K562 (cell line): ENCODE measurements around the gene CKS2. TPM values are rescaled to one million over a fixed set of nuclear protein-coding genes. Genes with fewer than 3 reads are reported as not detected.

ENCODE experiments used
- BRD9 ChIP-seq: fragments of 450-650 bp; IDR thresholded peaks from 2 replicates; pipeline ENCODE4 v1.6.1; 2018; ENCODE audit warnings: low read depth; ENCODE audit not compliant: partially characterized antibody
- CBFA2T3 ChIP-seq: fragments of 450-650 bp; IDR thresholded peaks from 2 replicates; pipeline ENCODE4 v1.6.1; 2017
- CCNT2 ChIP-seq: IDR thresholded peaks from 2 replicates; pipeline ENCODE4 v1.6.1; 2011; ENCODE audit warnings: borderline replicate concordance, low read depth, mild to moderate bottlenecking, moderate library complexity, mixed read lengths, low read length; ENCODE audit not compliant: insufficient read length; ENCODE audit errors: extremely low read depth
- CHD2 ChIP-seq: IDR thresholded peaks from 2 replicates; pipeline ENCODE4 v1.6.1; 2011; ENCODE audit warnings: low read depth, low read length
- FUS ChIP-seq: fragments of 200-400 bp; formaldehyde crosslinking; optimal IDR thresholded peaks from 2 replicates; pipeline ENCODE3; 2017; ENCODE audit warnings: low read depth, low read length
- HIVEP1 ChIP-seq: fragments of 250-450 bp; sonication (Bioruptor Pico); IDR thresholded peaks from 2 replicates; pipeline ENCODE4 v1.4.0; 2020; ENCODE audit warnings: mild to moderate bottlenecking
- NFE2 ChIP-seq: IDR thresholded peaks from 2 replicates; pipeline ENCODE4 v1.6.1; 2014; ENCODE audit warnings: antibody characterized with exemption, low read depth
- PRPF4 ChIP-seq: fragments of 200-400 bp; formaldehyde crosslinking; IDR thresholded peaks from one replicate; pipeline ENCODE4 v1.6.1; 2017; ENCODE audit warnings: low read length, low read depth, mild to moderate bottlenecking; ENCODE audit not compliant: insufficient read depth, poor library complexity, severe bottlenecking
- RBFOX2 ChIP-seq: fragments of 200-400 bp; formaldehyde crosslinking; IDR thresholded peaks from 2 replicates; pipeline ENCODE4 v1.6.1; 2017; ENCODE audit warnings: low read depth, mild to moderate bottlenecking, low read length, moderate library complexity
- SMAD4 ChIP-seq: fragments of 250-450 bp; sonication (Bioruptor Pico); conservative IDR thresholded peaks from 2 replicates; pipeline ENCODE4 v1.8.0; 2021; ENCODE audit warnings: inconsistent platforms, mild to moderate bottlenecking, moderate library complexity
- SREBF2 ChIP-seq: sonication (generic); formaldehyde crosslinking; IDR thresholded peaks from 2 replicates; pipeline ENCODE4 v1.4.0; 2020; ENCODE audit warnings: mild to moderate bottlenecking, missing genetic modification reagents
- TBL1XR1 ChIP-seq, 2 experiments: IDR thresholded peaks; 2 replicates each; pipeline ENCODE4 v1.6.1; 2012; ENCODE audit warnings: improper control_type of control experiment in 2 of 2, low read length in 2 of 2, mild to moderate bottlenecking in 1 of 2
- TCF3 ChIP-seq: sonication (generic); formaldehyde crosslinking; IDR thresholded peaks from 2 replicates; pipeline ENCODE4 v1.4.0; 2020; ENCODE audit warnings: mild to moderate bottlenecking, missing genetic modification reagents
- TCFL5 ChIP-seq: fragments of 250-450 bp; sonication (Bioruptor Pico); conservative IDR thresholded peaks from 2 replicates; pipeline ENCODE4 v1.6.1; 2021; ENCODE audit warnings: mild to moderate bottlenecking, moderate library complexity, matching md5 sums
- TRIM28 ChIP-seq: fragments of 450-650 bp; IDR thresholded peaks from 2 replicates; pipeline ENCODE4 v1.6.1; 2017
- ZBED1 ChIP-seq: IDR thresholded peaks from 2 replicates; pipeline ENCODE4 v1.6.1; 2014
- ZC3H4 ChIP-seq: sonication (generic); formaldehyde crosslinking; IDR thresholded peaks from 2 replicates; pipeline ENCODE4 v1.9.0; 2021; ENCODE audit warnings: missing genetic modification reagents, borderline replicate concordance
- ZNF143 ChIP-seq: sonication (generic); formaldehyde crosslinking; IDR thresholded peaks from 2 replicates; pipeline ENCODE4 v1.9.0; 2022; ENCODE audit warnings: mild to moderate bottlenecking, missing genetic modification reagents
- polyA plus RNA-seq, 8 experiments: library from polyadenylated mRNA; depleted of rRNA in 4 of 8; stranded (reverse) in 5 of 8; unstranded in 3 of 8; fragments of >200 nt; fragmentation: Nextera tagmentation in 2 of 8; fragmentation: Illumina TruSeq in 1 of 8; extraction: Ambion mirVana in 2 of 8; extraction: Trizol in 1 of 8; gene quantifications; 2 replicates each; pipeline versions ENCODE4 v1.2.1 to v1.2.3, GENCODE V29; 2011 to 2014; ENCODE audit warnings: inconsistent platforms in 1 of 8, missing spikeins in 1 of 8
- total RNA-seq, 7 experiments: library from RNA; depleted of rRNA in 6 of 7; stranded (reverse); fragments of >200 nt in 6 of 7; fragmentation: Illumina TruSeq in 2 of 7; extraction: Trizol in 2 of 7; gene quantifications; 2 replicates each; pipeline versions ENCODE4 v1.2.1 to v1.2.3, GENCODE V29; 2011 to 2021; ENCODE audit warnings: low replicate concordance in 1 of 7
- TF ChIP-seq, protein P1 (sequence below): fragments of 250-450 bp; sonication (Bioruptor Pico); IDR thresholded peaks from 2 replicates; pipeline ENCODE4 v1.6.1; 2021; ENCODE audit warnings: mild to moderate bottlenecking
- TF ChIP-seq, protein P2 (sequence below): sonication (generic); IDR thresholded peaks from 2 replicates; pipeline ENCODE4 v1.6.1; 2016
- TF ChIP-seq, protein P3 (sequence below): fragments of 450-650 bp; IDR thresholded peaks from one replicate; pipeline ENCODE4 v1.6.1; 2018; ENCODE audit warnings: mild to moderate bottlenecking, moderate library complexity; ENCODE audit not compliant: partially characterized antibody
- TF ChIP-seq, protein P4 (sequence below): fragments of 450-650 bp; formaldehyde crosslinking; IDR thresholded peaks from 2 replicates; pipeline ENCODE4 v1.4.0; 2020; ENCODE audit warnings: mild to moderate bottlenecking, mixed read lengths
- TF ChIP-seq, protein P5 (sequence below): fragments of 450-650 bp; formaldehyde crosslinking; IDR thresholded peaks from 2 replicates; pipeline ENCODE4 v1.4.0; 2022; ENCODE audit warnings: missing genetic modification characterization
- TF ChIP-seq, protein P6 (sequence below): fragments of 250-450 bp; sonication (Bioruptor Pico); IDR thresholded peaks from 2 replicates; pipeline ENCODE4 v1.8.0; 2022; ENCODE audit warnings: moderate library complexity, mild to moderate bottlenecking, inconsistent platforms

The CKS2 gene
- total and polyA plus RNA-seq, 9 of the 15 experiments (the other 6 are each of a cell fraction or from before 2014, with no cell fraction given): 123 to 941 (median 321) TPM

DNA sequence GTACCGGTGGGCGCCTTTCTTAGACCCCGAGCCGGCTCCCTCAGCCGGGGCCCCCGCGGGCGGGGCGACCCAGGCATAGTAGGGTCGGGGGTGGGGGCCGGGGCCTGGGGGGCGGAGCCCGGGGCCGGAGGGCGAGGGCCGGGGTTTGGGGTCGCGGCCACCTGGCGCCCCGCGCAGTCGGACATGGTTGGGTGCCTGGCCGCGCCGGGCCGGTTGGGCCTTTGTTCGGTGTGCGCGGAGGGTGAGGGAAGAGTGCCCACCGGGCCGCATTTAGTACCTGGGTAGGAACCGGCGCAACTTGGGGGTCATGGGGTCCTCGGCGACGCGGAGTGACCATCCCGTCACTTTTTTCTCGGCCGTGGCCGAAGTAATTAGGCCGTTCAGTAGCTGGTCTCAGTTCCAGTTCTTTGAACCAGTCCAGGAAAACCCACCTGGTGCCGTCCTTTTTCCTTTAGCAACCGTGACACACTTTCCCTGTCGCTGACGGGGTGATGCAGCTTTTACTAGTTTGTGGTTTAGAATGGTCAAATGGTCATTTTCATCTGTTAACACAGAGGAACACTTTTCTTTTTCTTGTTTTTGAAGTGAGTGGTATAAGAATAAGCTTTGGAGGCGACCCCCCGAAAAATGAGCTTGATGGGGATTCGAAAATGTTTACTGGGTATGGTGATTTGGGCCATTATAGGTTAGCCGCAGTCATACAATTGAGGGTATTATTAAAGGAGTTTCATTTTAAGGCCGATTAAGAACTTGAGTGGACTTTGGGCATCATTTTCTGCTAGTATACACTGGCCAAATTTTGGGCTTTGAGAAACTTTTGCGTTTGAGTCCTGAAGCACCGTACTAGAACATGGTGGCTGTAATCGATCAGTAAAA lies 589 bp downstream of the CKS2 start (continued):
- peak; percentile 33 for TF ChIP-seq PRPF4
- TF ChIP-seq HIVEP1 (CRISPR knock-in tag): no peak
- no peak for TF ChIP-seq TCFL5 (CRISPR knock-in tag)
- no peak for TF ChIP-seq TRIM28
- no peak for TF ChIP-seq FUS
- no peak for TF ChIP-seq ZBED1
- no peak for TF ChIP-seq TCF3 (CRISPR knock-in tag)
- no peak for TF ChIP-seq BRD9
- TF ChIP-seq, protein P1, sequence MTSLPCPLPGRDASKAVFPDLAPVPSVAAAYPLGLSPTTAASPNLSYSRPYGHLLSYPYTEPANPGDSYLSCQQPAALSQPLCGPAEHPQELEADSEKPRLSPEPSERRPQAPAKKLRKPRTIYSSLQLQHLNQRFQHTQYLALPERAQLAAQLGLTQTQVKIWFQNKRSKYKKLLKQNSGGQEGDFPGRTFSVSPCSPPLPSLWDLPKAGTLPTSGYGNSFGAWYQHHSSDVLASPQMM (CRISPR knock-in tag): no peak
- peak; percentile 77; the same call in 1 of the 2 replicates for TF ChIP-seq ZC3H4 (CRISPR knock-in tag)
- no peak for TF ChIP-seq SMAD4
- TF ChIP-seq, protein P2, sequence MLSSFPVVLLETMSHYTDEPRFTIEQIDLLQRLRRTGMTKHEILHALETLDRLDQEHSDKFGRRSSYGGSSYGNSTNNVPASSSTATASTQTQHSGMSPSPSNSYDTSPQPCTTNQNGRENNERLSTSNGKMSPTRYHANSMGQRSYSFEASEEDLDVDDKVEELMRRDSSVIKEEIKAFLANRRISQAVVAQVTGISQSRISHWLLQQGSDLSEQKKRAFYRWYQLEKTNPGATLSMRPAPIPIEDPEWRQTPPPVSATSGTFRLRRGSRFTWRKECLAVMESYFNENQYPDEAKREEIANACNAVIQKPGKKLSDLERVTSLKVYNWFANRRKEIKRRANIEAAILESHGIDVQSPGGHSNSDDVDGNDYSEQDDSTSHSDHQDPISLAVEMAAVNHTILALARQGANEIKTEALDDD: no peak
- TF ChIP-seq, protein P3, sequence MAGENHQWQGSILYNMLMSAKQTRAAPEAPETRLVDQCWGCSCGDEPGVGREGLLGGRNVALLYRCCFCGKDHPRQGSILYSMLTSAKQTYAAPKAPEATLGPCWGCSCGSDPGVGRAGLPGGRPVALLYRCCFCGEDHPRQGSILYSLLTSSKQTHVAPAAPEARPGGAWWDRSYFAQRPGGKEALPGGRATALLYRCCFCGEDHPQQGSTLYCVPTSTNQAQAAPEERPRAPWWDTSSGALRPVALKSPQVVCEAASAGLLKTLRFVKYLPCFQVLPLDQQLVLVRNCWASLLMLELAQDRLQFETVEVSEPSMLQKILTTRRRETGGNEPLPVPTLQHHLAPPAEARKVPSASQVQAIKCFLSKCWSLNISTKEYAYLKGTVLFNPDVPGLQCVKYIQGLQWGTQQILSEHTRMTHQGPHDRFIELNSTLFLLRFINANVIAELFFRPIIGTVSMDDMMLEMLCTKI: no peak
- TF ChIP-seq, protein P4, sequence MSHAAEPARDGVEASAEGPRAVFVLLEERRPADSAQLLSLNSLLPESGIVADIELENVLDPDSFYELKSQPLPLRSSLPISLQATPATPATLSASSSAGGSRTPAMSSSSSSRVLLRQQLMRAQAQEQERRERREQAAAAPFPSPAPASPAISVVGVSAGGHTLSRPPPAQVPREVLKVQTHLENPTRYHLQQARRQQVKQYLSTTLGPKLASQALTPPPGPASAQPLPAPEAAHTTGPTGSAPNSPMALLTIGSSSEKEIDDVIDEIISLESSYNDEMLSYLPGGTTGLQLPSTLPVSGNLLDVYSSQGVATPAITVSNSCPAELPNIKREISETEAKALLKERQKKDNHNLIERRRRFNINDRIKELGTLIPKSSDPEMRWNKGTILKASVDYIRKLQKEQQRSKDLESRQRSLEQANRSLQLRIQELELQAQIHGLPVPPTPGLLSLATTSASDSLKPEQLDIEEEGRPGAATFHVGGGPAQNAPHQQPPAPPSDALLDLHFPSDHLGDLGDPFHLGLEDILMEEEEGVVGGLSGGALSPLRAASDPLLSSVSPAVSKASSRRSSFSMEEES (CRISPR knock-in tag): no peak
- no peak for TF ChIP-seq SREBF2
- TF ChIP-seq, protein P5, sequence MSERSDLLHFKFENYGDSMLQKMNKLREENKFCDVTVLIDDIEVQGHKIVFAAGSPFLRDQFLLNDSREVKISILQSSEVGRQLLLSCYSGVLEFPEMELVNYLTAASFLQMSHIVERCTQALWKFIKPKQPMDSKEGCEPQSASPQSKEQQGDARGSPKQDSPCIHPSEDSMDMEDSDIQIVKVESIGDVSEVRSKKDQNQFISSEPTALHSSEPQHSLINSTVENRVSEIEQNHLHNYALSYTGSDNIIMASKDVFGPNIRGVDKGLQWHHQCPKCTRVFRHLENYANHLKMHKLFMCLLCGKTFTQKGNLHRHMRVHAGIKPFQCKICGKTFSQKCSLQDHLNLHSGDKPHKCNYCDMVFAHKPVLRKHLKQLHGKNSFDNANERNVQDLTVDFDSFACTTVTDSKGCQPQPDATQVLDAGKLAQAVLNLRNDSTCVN (CRISPR knock-in tag): no peak
- TF ChIP-seq NFE2: no peak
- peak; percentile 84 for TF ChIP-seq RBFOX2
- TF ChIP-seq ZNF143: no peak
- TF ChIP-seq CBFA2T3: no peak
- no peak for TF ChIP-seq TBL1XR1 (IDR thresholded peaks at IDR 0.05; ENCODE audit: low read length in 2 of 2)
- TF ChIP-seq, protein P6, sequence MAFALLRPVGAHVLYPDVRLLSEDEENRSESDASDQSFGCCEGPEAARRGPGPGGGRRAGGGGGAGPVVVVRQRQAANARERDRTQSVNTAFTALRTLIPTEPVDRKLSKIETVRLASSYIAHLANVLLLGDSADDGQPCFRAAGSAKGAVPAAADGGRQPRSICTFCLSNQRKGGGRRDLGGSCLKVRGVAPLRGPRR (CRISPR knock-in tag): no peak
- TF ChIP-seq CCNT2: peak; percentile 20
- no peak for TF ChIP-seq CHD2
